Posterior vena cava (tissue), 2 donors: ENCODE results near the gene ANAPC2. TPM values are rescaled to one million over a fixed set of nuclear protein-coding genes. Genes with fewer than 3 reads are reported as not detected.

Experiments
- DNase-seq: peaks from one replicate; pipeline ENCODE4 v3.0.0-alpha.2; 2020; ENCODE audit warnings: low spot score
- intact Hi-C, 2 donors: fragments of 100-400 bp; cut with DNase I; formaldehyde crosslinking; loops; one replicate each; pipeline versions ENCODE4 v1.14.1 to v1.14.2; 2022 to 2023
- total RNA-seq, 2 donors: library from RNA; stranded (reverse); fragmentation: NEBNext Ultra II Directional; extraction: Animal tissue kit (Norgen Biotek cat#: 25700); gene quantifications; one replicate each; pipeline ENCODE4 v1.2.1, GENCODE V29; 2021
- donor health status: DM: yes; HTN: yes; CAD: no.
- donor health status: DM: yes; HTN: yes; CAD: no.

The ANAPC2 gene
- total RNA-seq, 2 donors from 2014 or later: 39.1 to 42.3 TPM

GRCh38 chr9:137228968-137229896 lies 40.9 kb upstream of the ANAPC2 start:
- intact Hi-C loops: loop anchor here in 1 of 2 donors (1.0 to 5.0 kb wide), 2 partner anchors 28 to 112 kb away; no protein-coding TSS in a partner anchor

GRCh38 chr9:137228506-137228967 lies 40.2 kb upstream of the ANAPC2 start:
- intact Hi-C loops: loop anchor here in 1 of 2 donors (5.0 kb wide), 1 partner anchor 111 kb away; no protein-coding TSS in a partner anchor
- DNase-seq: no peak

More at GRCh38 chr9:137228968-137229896, 40.9 kb upstream of the ANAPC2 start:
- no peak for DNase-seq

- no peak for DNase-seq
- intact Hi-C loops: loop anchor here in 1 of 2 donors (5.0 kb wide), 1 partner anchor 111 kb away; no protein-coding TSS in a partner anchor
These were observed 39.6 kb upstream of the ANAPC2 start for GRCh38 chr9:137227853-137228505.

GRCh38 chr9:137227054-137227852 lies 38.9 kb upstream of the ANAPC2 start, which contains the start of gene RNF224:
Gene RNF224 (plus strand): TSS chr9:137227502. CDS start chr9:137228336, 834 bp downstream.
- DNase-seq: peak; percentile 92
- intact Hi-C loops: loop anchor here in 1 of 2 donors (5.0 kb wide), 1 partner anchor 110 kb away; no protein-coding TSS in a partner anchor

- intact Hi-C loops: loop anchor here in 1 of 2 donors (5.0 kb wide), 1 partner anchor 109 kb away; no protein-coding TSS in a partner anchor
- no peak for DNase-seq
These were observed 38.1 kb upstream of the ANAPC2 start for GRCh38 chr9:137226338-137227053.

GRCh38 chr9:137225699-137226331 lies 37.5 kb upstream of the ANAPC2 start:
- no peak for DNase-seq
- intact Hi-C loops: loop anchor here (2.0 to 5.0 kb wide), 2 partner anchors 105 to 109 kb away; no protein-coding TSS in a partner anchor

GRCh38 chr9:137224830-137225694 lies 36.7 kb upstream of the ANAPC2 start, which contains the start of gene CYSRT1:
Gene CYSRT1 (plus strand): TSS chr9:137225174. CDS start chr9:137225622, 448 bp downstream.
- intact Hi-C loops: loop anchor here (2.0 to 5.0 kb wide), 2 partner anchors 104 to 108 kb away; no protein-coding TSS in a partner anchor
- DNase-seq: no peak

- intact Hi-C loops: no loop called here
- DNase-seq: peak; percentile 99
These were observed 35.0 kb upstream of the ANAPC2 start for GRCh38 chr9:137223078-137223970.

GRCh38 chr9:137222190-137223077 lies 34.1 kb upstream of the ANAPC2 start, which contains the start of gene RNF208:
Gene RNF208 (minus strand): TSS chr9:137222240. CDS start chr9:137221212, 1,028 bp downstream.
- intact Hi-C loops: no loop called here
- DNase-seq: no peak

GRCh38 chr9:137221506-137222111 lies 33.2 kb upstream of the ANAPC2 start:
- intact Hi-C loops: no loop called here
- DNase-seq: no peak

GRCh38 chr9:137221095-137221505 lies 32.7 kb upstream of the ANAPC2 start:
- intact Hi-C loops: no loop called here
- no peak for DNase-seq

GRCh38 chr9:137220317-137221094 lies 32.1 kb upstream of the ANAPC2 start:
- intact Hi-C loops: no loop called here
- no peak for DNase-seq

GRCh38 chr9:137219757-137220316 lies 31.5 kb upstream of the ANAPC2 start:
- DNase-seq: no peak
- intact Hi-C loops: no loop called here
